Measurements from ENCODE around the gene TYW5. TPM values are rescaled to one million over a fixed set of nuclear protein-coding genes. Genes with fewer than 3 reads are reported as not detected.

The TYW5 gene
- polyA plus RNA-seq, 1 donor (not counting 4 experiments of a cell fraction or from before 2014, with no cell fraction given) = 9.9 TPM

GRCh38 chr2:199979398-199979797 is 24.1 kb upstream of the TYW5 start:
- Histone ChIP-seq H2AFZ (ENCODE audit: control insufficient read depth, low read length) (no peak overlapping the region), H3K36me3 (ENCODE audit: control insufficient read depth in 2 of 2, extremely low read depth in 1 of 2, insufficient read depth in 2 of 2, low read length in 2 of 2) (no peaks in the 10 kb centered on the region), H3K9ac (ENCODE audit: control insufficient read depth, extremely low read depth, insufficient read depth, low read length) (no peak overlapping the region), H4K20me1 (ENCODE audit: control insufficient read depth, extremely low read depth, insufficient read depth, low read length) (no peaks in the 10 kb centered on the region), H3K4me2 (ENCODE audit: control insufficient read depth, extremely low read depth, insufficient read depth, low read depth, low read length) (peak overlapping the region; percentile 30), H3K27ac (ENCODE audit: control insufficient read depth, insufficient read depth, low read length) (no peak overlapping the region), H3K79me2 (ENCODE audit: control insufficient read depth, insufficient read depth, low read length) (no peaks in the 10 kb centered on the region), H3K9me3 (ENCODE audit: control insufficient read depth, low read depth, low read length) (no peaks in the 10 kb centered on the region), H3K4me3 (ENCODE audit: control insufficient read depth in 2 of 3, extremely low read depth in 1 of 3, insufficient read depth in 2 of 3, low read depth in 1 of 3, low read length in 3 of 3) (no peak overlapping the region), H3K9me1 (ENCODE audit: control insufficient read depth, extremely low read depth, insufficient read depth, low read length) (no peaks in the 10 kb centered on the region), H3K27me3 (ENCODE audit: control insufficient read depth, extremely low read depth, insufficient read depth, low read length) (no peaks in the 10 kb centered on the region), H3K4me1 (ENCODE audit: control insufficient read depth, extremely low read depth, insufficient read depth, low read length) (peaks cover 22% of the 10 kb centered on the region)
- no peak for DNase-seq (ENCODE audit: low read depth, low spot score)
- TF ChIP-seq EZH2 (IDR thresholded peaks at IDR 0.05; ENCODE audit: low read length) (no peak), CTCF (optimal IDR thresholded peaks at IDR 0.05 in 1 of 3, IDR thresholded peaks at IDR 0.05 in 1 of 3, conservative IDR thresholded peaks at IDR 0.05 in 1 of 3; ENCODE audit: extremely low read depth in 1 of 3, insufficient read depth in 2 of 3, low read length in 3 of 3) (no peak)
- dilution Hi-C loops (cut with MboI; ENCODE audit: extremely low pct_ligation_motif_present, low sequenced_read_pairs) = no loop called here
- peak; percentile 5 for FAIRE-seq

DNA sequence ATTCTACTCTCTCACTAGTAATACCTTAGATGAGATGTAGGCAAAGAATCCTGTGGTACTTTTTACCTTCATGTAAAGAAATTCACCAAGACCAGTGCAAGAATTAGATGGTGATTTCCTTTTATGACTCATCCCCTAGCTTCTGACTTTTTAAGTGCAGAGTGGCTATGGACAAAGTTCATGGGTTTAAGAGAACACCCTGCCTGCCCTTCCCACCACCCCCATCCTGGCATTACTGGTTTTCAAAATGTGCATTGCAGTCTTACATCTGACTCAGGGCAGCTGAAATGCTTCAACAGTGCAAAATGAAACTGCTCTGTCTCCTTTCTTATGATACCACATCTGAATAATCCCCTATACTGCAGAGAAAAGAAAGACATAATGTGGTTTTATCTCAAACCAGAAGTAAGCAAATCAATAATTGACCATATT is 22.7 kb upstream of the TYW5 start:
- dilution Hi-C loops (cut with MboI; ENCODE audit: extremely low pct_ligation_motif_present, low sequenced_read_pairs) = no loop called here
- no peak overlapping the region for H2AFZ ChIP-seq (ENCODE audit: control insufficient read depth, low read length)

More for the DNA sequence above, 22.7 kb upstream of the TYW5 start:
- no peak overlapping the region for H3K9ac ChIP-seq (ENCODE audit: control insufficient read depth, extremely low read depth, insufficient read depth, low read length)
- DNase-seq (ENCODE audit: low read depth, low spot score) (no peak), FAIRE-seq (no peak)
- no peaks in the 10 kb centered on the region for H3K79me2 ChIP-seq (ENCODE audit: control insufficient read depth, insufficient read depth, low read length)
- peaks cover 22% of the 10 kb centered on the region for H3K4me1 ChIP-seq (ENCODE audit: control insufficient read depth, extremely low read depth, insufficient read depth, low read length)
- H3K36me3 ChIP-seq (ENCODE audit: control insufficient read depth in 2 of 2, extremely low read depth in 1 of 2, insufficient read depth in 2 of 2, low read length in 2 of 2) = peaks cover 0 to 3% of the 10 kb centered on the region in 2 experiments
- H4K20me1 ChIP-seq (ENCODE audit: control insufficient read depth, extremely low read depth, insufficient read depth, low read length) = no peaks in the 10 kb centered on the region
- no peak overlapping the region for H3K27ac ChIP-seq (ENCODE audit: control insufficient read depth, insufficient read depth, low read length)
- H3K27me3 ChIP-seq (ENCODE audit: control insufficient read depth, extremely low read depth, insufficient read depth, low read length) = no peaks in the 10 kb centered on the region
- peak overlapping the region; percentile 42 for H3K4me2 ChIP-seq (ENCODE audit: control insufficient read depth, extremely low read depth, insufficient read depth, low read depth, low read length)
- TF ChIP-seq CTCF (optimal IDR thresholded peaks at IDR 0.05 in 1 of 3, IDR thresholded peaks at IDR 0.05 in 1 of 3, conservative IDR thresholded peaks at IDR 0.05 in 1 of 3; ENCODE audit: extremely low read depth in 1 of 3, insufficient read depth in 2 of 3, low read length in 3 of 3) (no peak), EZH2 (IDR thresholded peaks at IDR 0.05; ENCODE audit: low read length) (no peak)
- H3K4me3 ChIP-seq (ENCODE audit: control insufficient read depth in 2 of 3, extremely low read depth in 1 of 3, insufficient read depth in 2 of 3, low read depth in 1 of 3, low read length in 3 of 3) = no peak overlapping the region
- H3K9me3 ChIP-seq (ENCODE audit: control insufficient read depth, low read depth, low read length) = no peaks in the 10 kb centered on the region
- no peaks in the 10 kb centered on the region for H3K9me1 ChIP-seq (ENCODE audit: control insufficient read depth, extremely low read depth, insufficient read depth, low read length)

Data from keratinocyte (primary cell).